ENCODE results near the gene FRMD8.

FRMD8 gene

DNA sequence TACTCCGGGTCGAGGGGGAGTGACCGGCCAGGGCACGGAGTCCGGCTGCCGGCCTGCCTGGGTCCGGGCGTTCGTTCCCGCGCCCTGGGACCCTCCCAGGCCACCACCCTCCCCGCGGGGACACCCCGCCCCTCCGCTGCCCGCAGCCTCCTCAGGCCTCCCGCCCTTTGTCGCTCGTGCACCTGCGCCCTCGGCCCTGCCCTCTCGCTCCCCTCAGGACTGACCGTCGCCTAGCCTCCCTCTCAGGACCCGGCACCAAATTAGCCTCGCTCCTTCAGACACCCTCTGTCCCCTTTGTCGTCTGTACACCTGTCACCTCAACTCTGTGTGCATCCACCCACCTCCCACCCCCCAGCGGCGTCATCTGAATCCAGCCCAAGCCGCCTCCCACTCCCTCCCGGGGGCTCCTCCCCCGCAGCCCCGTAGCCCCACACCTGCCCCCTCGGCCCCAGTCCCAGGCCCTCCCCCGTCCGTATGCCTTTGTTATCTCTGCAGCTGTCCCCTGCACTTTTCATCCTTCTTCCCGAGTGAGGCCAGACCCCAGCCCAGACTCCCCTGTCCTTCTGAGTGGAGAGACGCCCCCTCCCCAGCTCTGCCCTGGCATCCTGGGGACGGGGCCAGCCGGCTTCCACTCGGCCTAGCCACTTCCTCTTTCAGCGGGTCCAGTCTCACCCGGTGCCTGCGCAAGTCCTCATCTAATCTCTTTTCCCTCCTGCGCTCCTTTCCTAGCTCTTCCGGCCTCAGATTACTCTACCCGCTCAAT lies 31.2 kb upstream of the FRMD8 start:
- no peak for TF ChIP-seq EGR1 (IDR thresholded peaks at IDR 0.05)
- TF ChIP-seq, protein P1, sequence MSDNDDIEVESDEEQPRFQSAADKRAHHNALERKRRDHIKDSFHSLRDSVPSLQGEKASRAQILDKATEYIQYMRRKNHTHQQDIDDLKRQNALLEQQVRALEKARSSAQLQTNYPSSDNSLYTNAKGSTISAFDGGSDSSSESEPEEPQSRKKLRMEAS (IDR thresholded peaks at IDR 0.05) = peak; percentile 30; the same call in 1 of the 2 replicates

DNA sequence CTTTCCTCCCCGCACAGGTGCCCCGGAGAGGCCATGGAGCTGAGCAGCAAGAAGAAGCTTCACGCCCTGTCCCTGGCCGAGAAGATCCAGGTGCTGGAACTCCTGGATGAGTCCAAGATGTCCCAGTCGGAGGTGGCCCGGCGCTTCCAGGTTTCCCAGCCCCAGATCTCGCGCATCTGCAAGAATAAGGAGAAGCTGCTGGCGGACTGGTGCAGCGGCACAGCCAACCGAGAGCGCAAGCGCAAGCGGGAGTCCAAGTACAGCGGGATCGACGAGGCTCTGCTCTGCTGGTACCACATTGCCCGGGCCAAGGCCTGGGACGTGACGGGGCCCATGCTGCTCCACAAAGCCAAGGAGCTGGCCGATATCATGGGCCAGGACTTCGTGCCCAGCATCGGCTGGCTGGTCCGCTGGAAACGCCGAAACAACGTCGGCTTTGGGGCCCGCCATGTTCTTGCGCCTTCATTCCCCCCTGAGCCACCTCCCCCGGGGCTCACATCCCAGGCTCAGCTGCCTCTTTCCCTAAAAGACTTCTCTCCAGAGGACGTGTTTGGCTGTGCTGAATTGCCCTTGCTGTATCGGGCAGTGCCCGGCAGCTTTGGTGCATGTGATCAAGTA lies 30.6 kb upstream of the FRMD8 start:
- TF ChIP-seq NFIC (IDR thresholded peaks at IDR 0.05) (no peak), RAD21 (IDR thresholded peaks at IDR 0.05; ENCODE audit: low read depth) (no peak), TEAD4 (IDR thresholded peaks at IDR 0.05) (no peak)
- TF ChIP-seq, protein P2, sequence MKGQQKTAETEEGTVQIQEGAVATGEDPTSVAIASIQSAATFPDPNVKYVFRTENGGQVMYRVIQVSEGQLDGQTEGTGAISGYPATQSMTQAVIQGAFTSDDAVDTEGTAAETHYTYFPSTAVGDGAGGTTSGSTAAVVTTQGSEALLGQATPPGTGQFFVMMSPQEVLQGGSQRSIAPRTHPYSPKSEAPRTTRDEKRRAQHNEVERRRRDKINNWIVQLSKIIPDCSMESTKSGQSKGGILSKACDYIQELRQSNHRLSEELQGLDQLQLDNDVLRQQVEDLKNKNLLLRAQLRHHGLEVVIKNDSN (IDR thresholded peaks at IDR 0.05) = no peak

DNA sequence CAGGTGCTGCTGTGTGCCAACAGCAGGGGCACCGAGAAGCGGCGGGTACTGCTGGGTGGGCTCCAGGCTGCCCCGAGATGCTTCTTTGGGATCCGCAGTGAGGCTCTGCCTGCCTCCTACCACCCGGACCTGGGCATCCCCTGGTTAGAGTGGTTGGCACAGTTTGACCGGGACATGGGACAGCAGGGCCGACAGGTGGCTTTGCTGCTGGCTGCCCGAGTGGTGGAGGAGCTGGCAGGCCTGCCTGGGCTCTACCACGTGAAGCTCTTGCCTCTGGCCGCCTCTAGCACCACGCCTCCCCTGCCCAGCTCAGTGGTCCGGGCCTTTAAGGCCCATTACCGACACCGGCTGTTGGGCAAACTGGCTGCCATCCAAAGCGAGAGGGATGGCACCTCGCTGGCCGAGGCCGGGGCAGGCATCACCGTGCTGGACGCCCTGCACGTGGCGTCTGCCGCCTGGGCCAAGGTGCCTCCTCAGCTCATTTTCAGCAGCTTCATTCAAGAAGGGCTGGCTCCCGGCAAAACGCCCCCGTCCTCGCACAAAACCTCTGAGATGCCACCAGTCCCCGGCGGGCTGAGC lies 30.0 kb upstream of the FRMD8 start:
- TF ChIP-seq, protein P1 (IDR thresholded peaks at IDR 0.05) = no peak
- TF ChIP-seq FOXM1 (IDR thresholded peaks at IDR 0.05; ENCODE audit: borderline replicate concordance, low read depth) (no peak), NFIC (IDR thresholded peaks at IDR 0.05) (no peak), EP300 (IDR thresholded peaks at IDR 0.05; ENCODE audit: borderline replicate concordance) (no peak), YY1 (IDR thresholded peaks at IDR 0.05; ENCODE audit: low read depth) (no peak)
- TF ChIP-seq, protein P2 (IDR thresholded peaks at IDR 0.05) = no peak
- TF ChIP-seq, protein P3, sequence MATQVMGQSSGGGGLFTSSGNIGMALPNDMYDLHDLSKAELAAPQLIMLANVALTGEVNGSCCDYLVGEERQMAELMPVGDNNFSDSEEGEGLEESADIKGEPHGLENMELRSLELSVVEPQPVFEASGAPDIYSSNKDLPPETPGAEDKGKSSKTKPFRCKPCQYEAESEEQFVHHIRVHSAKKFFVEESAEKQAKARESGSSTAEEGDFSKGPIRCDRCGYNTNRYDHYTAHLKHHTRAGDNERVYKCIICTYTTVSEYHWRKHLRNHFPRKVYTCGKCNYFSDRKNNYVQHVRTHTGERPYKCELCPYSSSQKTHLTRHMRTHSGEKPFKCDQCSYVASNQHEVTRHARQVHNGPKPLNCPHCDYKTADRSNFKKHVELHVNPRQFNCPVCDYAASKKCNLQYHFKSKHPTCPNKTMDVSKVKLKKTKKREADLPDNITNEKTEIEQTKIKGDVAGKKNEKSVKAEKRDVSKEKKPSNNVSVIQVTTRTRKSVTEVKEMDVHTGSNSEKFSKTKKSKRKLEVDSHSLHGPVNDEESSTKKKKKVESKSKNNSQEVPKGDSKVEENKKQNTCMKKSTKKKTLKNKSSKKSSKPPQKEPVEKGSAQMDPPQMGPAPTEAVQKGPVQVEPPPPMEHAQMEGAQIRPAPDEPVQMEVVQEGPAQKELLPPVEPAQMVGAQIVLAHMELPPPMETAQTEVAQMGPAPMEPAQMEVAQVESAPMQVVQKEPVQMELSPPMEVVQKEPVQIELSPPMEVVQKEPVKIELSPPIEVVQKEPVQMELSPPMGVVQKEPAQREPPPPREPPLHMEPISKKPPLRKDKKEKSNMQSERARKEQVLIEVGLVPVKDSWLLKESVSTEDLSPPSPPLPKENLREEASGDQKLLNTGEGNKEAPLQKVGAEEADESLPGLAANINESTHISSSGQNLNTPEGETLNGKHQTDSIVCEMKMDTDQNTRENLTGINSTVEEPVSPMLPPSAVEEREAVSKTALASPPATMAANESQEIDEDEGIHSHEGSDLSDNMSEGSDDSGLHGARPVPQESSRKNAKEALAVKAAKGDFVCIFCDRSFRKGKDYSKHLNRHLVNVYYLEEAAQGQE (IDR thresholded peaks at IDR 0.05; ENCODE audit: low read depth) = no peak

DNA sequence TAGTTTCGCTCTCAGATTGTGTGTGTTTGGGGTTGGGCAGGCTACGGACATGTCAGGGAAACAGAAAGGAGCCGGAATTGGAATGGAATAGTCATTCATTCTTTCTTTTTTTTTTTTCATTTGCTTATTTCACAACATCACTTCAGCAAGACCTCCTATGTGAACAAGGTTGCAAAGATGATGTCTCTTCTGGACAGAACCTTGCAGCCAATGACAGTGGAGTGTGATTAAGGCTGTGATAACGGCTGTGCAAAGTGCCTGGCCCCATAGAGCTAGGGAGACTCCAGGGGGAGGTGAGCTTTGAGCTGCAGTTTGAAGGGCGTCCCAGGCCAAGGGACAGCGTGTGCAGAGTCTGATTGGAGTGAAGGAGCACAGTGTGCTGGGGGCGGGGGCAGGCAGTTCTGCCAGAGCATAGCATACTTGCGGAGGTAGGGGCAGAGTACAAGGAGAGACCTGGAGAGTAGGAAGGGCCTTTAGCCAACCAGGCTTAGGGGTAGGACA lies 28.5 kb upstream of the FRMD8 start:
- TF ChIP-seq FOXM1 (IDR thresholded peaks at IDR 0.05; ENCODE audit: borderline replicate concordance, low read depth) (no peak), YY1 (IDR thresholded peaks at IDR 0.05; ENCODE audit: low read depth) (no peak), CREB1 (IDR thresholded peaks at IDR 0.05; ENCODE audit: low read depth) (no peak), NFIC (IDR thresholded peaks at IDR 0.05) (no peak), TEAD4 (IDR thresholded peaks at IDR 0.05) (no peak), CEBPB (IDR thresholded peaks at IDR 0.05) (no peak), EP300 (IDR thresholded peaks at IDR 0.05; ENCODE audit: borderline replicate concordance) (no peak), EGR1 (IDR thresholded peaks at IDR 0.05) (no peak), RAD21 (IDR thresholded peaks at IDR 0.05; ENCODE audit: low read depth) (no peak)
- TF ChIP-seq, protein P3 (IDR thresholded peaks at IDR 0.05; ENCODE audit: low read depth) = no peak
- TF ChIP-seq, protein P2 (IDR thresholded peaks at IDR 0.05) = no peak
- TF ChIP-seq, protein P1 (IDR thresholded peaks at IDR 0.05) = no peak

GRCh38 chr11:65362320-65362931 lies 24.0 kb upstream of the FRMD8 start:
- TF ChIP-seq TEAD4 (IDR thresholded peaks at IDR 0.05) = no peak
- TF ChIP-seq, protein P3 (IDR thresholded peaks at IDR 0.05; ENCODE audit: low read depth) = no peak
- TF ChIP-seq, protein P2 (IDR thresholded peaks at IDR 0.05) = no peak
- no peak for TF ChIP-seq TCF12 (IDR thresholded peaks at IDR 0.05; ENCODE audit: low read depth)
- no peak for TF ChIP-seq EGR1 (IDR thresholded peaks at IDR 0.05)
- TF ChIP-seq YY1 (IDR thresholded peaks at IDR 0.05; ENCODE audit: low read depth) = no peak
- no peak for TF ChIP-seq ZBTB7A (IDR thresholded peaks at IDR 0.05; ENCODE audit: low read depth)
- no peak for TF ChIP-seq TAF1 (IDR thresholded peaks at IDR 0.05; ENCODE audit: low read depth)
- no peak for TF ChIP-seq EP300 (IDR thresholded peaks at IDR 0.05; ENCODE audit: borderline replicate concordance)
- no peak for TF ChIP-seq CREB1 (IDR thresholded peaks at IDR 0.05; ENCODE audit: low read depth)
- TF ChIP-seq, protein P1 (IDR thresholded peaks at IDR 0.05) = no peak
- TF ChIP-seq RAD21 (IDR thresholded peaks at IDR 0.05; ENCODE audit: low read depth) = no peak
- no peak for TF ChIP-seq FOXM1 (IDR thresholded peaks at IDR 0.05; ENCODE audit: borderline replicate concordance, low read depth)
- TF ChIP-seq NFIC (IDR thresholded peaks at IDR 0.05) = no peak
- TF ChIP-seq CEBPB (IDR thresholded peaks at IDR 0.05) = no peak
